Stimulated activated CD4-positive, alpha-beta T cell treated with anti-CD3 and anti-CD28 coated beads, Interleukin-4, amount 100 ng/mL, for 48 hours (primary cell): ENCODE measurements around the gene ARG1.
"Not testable (repeated sequence)": the region's sequence is repeated elsewhere in the genome, so short reads cannot be mapped to it uniquely, and the experiment has no call there.

ENCODE experiments used
- DNase-seq, 2 donors: peaks; one replicate each; pipeline ENCODE4 v3.0.0-alpha.2; 2020; ENCODE audit warnings: low read depth in 2 of 2

The ARG1 gene

DNA sequence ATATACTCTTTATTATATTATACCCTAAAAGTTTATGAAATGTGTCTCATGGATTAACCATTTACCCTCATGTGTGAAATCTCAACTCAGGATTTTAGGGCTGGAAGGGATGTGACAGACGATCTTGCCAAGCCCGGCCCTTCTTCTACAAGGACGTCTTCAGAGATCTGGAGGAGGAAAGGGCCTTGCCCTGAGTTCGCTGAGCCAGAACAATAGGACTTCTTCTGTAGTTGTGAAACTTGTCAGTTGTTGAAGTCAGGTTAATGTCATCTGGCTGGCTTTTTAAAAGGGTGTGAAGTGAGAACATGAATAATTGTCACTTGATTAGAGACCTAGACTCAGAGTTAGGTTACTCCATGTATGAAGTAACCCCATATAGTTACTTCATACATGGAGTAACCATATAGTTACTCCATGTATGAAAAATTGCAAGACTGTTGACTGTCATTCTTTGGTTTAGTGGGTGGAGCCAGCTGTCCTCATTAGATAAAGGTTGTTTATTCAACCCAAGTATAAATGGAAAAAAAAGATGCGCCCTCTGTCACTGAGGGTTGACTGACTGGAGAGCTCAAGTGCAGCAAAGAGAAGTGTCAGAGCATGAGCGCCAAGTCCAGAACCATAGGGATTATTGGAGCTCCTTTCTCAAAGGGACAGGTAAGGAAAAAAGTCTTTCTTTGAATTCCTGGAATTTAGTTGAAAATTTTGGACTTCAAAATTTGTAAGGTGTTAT lies at the start of gene ARG1:
Gene ARG1 (plus strand): TSS at position 541 of the 730 bp plus-strand sequence. CDS start 57 bp downstream, at position 598.
- no peak for DNase-seq

DNA sequence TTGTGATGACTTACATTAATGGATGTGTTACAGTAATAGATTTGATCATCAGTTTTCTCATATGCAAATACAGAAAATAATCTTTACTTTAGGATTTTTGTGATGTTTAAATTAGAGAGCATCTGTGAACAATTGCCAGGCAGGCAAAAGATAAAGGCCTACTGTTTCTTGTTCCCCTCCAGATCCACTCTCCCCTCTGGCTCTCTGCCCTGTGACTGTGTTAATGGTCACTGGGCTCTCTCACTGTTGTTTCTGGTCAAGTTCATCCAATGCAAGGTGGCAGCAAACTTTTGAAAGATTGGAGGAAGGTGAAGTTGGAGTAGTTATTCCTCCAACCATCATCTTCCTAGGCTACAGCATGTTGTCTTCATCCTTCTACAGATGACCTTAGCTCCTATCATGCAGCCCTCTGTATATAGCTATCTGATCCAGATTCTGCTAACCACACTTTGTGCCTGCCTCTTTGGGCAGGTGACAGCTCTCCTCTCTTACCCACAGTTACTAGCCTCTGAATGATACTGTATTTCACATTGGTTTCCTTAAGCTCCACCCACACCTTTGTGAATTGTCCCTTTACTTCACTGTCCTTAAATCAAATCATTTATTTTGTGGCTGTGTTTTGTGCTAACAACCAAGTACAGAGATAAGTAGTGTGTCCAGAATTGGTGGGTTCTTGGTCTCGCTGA lies 48.9 kb upstream of the ARG1 start:
- no peak for DNase-seq

DNA sequence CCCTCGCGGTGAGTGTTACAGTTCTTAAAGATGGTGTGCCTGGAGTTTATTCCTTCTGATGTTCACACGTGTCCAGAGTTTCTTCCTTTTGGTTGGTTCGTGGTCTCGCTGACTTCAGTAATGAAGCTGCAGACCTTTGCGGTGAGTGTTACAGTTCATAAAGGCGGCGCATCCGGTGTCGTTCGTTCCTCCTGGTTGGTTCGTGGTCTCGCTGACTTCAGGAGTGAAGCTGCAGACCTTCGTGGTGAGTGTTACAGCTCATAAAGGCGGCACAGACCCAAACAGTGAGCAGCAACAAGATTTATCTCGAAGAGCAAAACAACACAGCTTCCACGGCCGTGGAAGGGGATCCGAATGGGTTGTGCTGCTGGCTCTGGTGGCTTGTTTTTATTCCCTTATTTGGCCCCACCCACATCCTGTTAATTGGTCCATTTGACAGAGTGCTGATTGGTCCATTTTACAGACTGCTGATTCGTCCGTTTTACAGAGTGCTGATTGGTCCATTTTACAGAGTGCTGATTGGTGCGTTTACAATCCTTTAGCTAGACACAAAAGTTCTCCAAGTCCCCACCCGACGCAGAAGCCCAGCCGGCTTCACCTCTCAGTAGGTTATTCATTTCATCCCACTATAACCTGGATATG lies 48.2 kb upstream of the ARG1 start:
- no peak for DNase-seq

DNA sequence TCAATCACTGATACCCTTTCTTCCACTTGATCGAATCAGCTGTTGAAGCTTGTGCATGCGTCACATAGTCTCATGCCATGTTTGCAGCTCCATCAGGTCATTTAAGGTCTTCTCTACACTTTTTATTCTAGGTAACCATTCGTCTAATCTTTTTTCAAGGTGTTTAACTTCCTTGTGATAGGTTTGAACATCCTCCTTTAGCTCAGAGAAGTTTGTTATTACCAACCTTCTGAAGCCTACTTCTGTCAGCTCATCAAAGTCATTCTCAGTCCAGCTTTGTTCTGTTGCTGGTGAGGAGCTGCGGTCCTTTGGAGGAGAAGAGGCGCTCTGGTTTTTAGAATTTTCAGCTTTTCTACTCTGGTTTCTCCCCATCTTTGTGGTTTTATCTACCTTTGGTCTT lies 42.1 kb upstream of the ARG1 start:
- not testable (repeated sequence) for DNase-seq

DNA sequence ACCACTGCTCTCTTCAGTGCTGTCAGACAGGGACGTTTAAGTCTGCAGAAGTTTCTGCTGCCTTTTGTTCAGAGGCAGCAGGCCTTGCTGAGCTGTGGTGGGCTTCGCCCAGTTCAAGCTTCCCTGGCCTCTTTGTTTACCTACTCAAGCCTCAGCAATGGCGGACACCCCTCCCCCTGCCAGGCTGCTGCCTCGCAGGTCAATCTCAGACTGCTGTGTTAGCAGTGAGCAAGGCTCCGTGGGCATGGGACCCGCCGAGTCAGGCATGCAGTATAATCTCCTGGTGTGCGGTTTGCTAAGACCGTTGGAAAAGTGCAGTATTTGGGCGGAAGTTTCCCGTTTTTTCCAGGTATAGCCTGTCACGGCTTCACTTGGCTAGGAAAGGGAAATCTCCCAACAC lies 41.3 kb upstream of the ARG1 start:
- not testable (repeated sequence) for DNase-seq

DNA sequence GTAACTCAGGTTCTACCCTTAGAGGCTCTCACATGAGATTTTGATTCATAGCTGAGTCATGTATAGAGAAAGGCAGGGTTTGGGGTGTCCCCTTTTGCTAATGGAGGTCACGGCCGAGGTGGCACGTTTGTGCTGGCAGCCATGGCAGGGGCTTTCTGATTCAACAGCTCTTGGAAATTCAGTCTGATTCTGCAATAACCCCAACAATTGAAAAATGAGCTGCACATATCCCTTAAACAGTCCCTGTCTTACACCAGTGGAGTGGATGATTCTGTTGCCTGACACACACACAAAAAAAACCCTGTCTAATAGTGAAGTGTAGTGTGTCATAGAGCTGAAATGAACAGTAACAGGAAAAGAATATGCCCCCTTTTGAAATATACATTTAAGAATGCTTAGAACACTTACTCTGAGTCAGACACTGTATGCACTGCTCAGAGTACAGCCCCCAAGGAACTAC lies 40.4 kb upstream of the ARG1 start:
- DNase-seq, result peak; percentile 35 to 51

DNA sequence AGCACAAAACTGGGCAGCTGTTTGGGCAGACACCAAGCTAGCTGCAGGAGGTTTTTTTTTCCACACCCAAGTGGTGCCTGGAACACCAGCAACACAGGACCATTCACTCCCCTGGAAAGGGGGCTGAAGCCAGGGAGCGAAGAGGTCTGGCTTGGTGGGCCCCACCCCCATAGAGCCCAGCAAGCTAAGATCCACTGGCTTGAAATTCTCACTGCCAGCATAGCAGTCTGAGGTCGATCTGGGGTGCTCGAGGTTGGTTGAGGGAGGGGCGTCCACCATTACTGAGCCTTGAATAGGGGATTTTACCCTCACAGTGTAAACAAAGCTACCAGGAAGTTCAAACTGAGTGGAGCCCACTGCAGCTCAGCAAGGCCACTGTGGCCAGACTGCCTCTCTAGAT lies 34.4 kb upstream of the ARG1 start:
- not testable (repeated sequence) for DNase-seq

DNA sequence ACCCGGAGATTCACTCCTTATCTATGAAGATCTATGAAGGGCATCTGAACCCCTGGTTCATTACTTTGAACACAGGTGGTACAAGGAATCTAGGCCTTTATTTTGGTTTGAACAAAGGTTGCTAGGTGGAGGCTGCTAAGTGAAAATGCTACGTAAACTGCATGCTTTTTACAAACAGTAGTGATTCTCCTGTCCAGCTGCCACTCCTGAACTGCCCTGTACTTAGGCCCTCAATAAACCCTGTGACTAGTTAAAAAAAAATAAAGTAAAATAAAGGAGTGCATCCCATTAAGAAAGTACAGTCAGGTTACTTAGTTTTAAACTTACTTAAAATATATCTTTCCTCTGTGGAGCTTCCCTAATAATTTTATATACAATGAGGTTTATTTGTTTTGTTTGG lies 27.7 kb upstream of the ARG1 start:
- DNase-seq, result no peak

DNA sequence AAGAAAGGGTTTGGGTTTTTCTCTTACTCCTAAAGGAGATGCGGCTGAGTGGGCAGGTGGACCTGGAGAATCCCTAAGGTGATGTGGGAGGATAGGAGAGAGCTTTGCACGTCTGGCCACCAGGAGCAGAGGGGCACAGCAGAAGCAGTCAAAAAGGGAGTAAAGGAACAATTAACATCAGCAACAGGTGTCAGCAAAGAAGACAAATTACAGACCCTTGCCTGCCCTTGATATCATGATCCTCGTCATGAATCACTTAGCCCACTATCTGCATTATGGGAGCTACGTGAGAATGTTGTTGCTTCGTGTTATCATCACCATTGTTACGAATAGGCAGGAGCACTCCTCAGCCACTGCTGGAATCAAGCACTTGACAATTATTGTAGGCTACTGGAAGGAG lies 25.5 kb upstream of the ARG1 start:
- DNase-seq, result no peak

DNA sequence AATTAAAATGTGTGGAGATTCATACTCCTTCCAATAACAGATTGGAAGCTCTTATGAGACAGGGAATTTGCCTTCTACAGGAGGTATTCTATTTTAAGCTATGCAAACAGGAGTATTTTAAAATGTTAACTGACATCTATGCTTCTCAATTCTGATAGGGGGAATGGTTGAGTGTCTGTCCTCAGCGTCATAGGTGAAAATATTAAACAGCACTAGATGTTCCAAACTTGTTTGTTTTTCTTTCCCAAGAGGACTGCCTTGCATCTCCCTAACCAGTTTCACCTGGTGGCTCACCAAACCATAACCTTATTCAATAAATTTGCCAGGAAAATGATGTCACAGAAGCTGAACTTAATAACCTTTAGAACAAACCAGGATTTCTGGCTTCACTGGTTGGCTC lies 24.6 kb upstream of the ARG1 start:
- DNase-seq, result no peak

DNA sequence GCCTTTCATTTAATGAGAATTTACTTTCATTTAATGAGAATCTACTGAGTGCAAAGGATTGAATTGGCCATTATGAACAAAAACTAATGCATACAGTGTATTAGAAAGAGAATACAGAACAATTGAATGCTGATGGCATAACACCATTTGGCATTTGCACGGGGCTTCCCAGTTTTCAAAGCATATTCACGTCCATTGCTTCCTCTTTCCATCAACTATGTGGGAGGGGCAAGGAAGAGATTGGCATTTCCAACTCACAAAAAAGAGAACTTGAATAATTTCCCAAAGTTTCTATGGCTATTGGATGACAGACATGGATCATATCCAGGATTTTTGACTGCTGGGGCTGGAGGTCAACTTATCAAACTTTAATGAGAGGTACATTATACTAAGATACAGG lies 23.2 kb upstream of the ARG1 start:
- DNase-seq, result no peak

DNA sequence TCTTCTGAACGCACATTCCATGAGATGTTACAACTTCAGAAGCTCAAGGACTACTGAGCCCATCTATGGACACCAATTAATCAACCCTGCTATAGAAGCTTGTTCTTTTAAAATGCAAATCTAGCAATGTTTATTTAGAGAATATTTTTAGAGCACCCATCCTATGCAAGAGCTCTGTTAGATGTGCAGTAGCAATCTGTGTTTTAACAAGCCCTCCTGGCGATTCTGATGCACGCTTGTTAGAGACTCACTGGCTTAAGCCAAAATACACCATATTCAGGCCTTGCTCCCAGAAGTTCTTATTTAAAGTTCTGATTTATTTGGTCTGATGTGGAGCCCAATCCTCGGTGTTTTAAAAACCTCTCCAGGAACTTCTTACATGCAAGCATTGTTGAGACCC lies 21.1 kb upstream of the ARG1 start:
- DNase-seq, result no peak

DNA sequence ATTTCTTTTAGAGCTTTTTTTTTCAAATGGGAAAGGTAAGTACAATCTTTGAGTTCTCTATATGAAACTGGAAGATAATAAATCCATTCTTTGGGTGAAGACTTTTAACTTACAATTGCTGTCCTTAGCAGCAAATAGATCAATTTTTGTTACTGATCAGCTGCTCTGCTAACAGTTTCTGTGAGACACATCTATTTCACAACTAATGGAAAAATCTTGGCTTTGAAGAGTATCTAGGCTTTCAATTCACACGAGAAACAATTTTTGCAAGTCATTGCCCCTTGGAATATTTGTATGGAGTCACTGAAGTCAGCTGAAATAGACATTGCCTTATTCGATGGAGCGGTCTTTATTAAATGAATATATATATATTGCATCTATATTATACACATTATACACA lies 20.5 kb upstream of the ARG1 start:
- DNase-seq, result no peak

DNA sequence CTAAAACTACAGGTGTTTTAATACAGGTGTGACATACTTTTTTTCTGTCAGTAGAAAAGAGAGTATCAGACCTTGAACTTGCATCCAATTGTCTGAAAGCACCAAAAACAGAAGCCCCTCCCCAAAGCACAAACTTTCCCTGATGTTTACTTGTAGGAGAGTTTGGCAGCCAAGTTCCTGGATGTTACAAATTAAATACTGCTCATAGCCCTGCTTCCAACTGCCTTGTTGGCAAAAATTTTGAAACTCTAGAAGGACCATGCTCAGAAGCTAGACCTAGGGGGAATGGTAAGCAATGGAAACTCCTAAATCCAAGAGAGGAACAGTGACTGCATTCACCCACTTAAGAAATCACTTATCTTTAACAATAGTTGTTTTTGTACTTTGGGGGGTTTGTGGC lies 17.0 kb upstream of the ARG1 start:
- DNase-seq, result no peak

DNA sequence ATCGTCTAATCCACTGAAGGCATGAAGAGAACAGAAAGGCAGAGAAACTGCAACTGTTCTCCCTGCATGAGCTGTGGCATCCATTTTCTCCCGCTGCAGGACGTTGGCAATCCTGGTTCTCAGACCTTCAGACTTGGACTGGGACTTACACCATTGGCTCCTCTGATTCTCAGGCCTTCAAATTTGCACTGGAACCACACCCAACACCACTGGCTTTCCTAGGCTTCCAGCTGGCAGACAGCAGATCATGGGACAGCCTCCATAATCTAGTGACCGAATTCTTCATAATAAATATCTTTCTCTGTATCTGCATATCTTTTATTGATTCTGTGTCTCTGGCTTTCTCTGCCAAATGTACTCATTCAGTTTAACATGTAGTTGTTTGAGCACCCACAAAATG lies 14.1 kb upstream of the ARG1 start:
- DNase-seq, result no peak

DNA sequence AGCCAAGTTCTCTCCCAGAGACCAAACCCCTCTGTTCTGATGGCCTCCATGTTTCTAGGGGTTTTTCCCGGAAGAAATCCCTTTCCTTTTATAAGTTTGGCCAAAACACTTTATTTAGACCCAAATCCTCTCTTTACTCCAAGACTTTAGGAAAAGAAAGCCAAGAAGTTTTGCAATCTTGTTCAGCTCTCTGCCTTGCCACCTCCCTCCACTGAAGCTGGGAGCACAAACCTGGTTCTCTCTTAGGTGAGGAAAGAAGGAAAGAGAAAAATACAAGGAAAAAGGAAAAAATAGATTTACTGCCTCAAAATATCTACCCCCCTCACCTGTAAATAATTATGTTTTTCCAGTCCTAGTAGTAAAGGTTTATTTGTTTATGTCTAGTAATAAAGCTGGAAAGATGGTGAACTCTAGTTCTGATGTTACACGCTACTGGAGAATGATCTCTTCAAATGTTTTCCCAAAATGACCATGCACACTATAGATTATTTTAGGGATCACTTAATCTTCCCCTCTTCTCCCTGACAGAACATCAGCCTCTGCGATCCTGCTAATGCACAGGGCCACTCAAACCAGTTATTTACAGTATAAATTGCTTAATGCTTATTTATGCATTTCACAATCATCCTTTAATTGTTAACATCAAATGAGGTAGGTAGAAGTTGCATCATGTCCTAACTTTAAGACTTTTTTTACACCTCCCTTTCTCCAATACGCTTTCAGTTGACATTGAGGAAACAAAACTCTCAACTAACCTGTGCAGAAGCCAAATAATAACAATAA lies 10.9 kb upstream of the ARG1 start:
- no peak for DNase-seq

DNA sequence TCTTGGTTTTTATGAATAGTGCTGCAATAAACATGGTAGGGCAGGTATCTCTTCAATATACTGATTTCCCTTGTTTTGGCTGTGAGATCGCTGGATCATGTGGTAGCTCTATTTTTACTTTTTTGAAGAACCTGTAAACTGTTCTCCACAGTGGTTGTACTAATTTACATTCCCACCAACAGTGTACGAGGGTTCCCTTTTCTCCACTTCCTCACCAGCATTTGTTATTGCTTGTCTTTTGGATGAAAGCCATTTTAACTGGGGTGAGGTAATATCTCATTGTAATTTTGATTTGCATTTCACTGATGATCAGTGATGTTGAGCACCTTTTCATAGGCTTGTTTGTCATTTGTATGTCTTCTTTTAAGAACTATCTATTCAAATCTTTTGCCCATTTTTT lies 8.0 kb upstream of the ARG1 start:
- DNase-seq, result no peak

DNA sequence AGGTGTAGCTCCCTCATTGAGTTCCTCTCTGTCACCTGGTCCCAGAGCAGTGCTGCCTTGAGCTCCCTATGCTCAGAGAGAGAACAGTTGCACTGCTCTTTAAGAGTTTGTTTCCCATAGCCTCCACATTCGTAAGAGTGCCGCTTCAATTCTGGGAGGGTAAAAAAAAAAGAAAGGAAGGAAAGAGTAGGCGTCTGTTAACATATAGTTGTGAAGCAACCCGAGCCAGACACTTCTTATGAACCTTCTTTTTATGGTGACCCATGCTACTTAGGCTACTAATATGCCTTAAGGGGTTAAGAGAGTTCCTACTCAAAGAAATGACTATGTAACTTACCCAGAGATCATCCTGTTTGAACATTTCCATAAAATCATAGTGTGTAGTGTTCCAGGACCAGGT lies 4.3 kb upstream of the ARG1 start:
- DNase-seq, result no peak

DNA sequence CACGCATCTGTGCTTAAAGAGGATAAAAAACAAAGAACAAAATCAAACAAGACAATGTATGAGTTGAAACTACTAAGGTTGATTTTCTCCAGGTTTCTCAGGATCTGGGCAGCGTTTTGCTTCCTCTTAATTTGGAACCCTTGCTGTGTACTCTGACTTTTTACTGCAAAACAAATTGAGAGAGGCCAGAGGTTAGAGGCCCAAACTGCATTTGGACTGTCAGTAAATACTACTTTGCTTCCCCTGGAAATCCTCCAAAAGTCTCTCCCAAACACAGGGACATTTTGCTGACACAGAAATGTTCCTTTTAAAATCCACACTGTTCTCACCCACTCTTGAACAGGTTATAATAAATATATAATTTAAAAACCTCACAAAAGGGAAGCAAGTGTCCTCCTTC lies 1.1 kb downstream of the ARG1 start:
- DNase-seq, result no peak

DNA sequence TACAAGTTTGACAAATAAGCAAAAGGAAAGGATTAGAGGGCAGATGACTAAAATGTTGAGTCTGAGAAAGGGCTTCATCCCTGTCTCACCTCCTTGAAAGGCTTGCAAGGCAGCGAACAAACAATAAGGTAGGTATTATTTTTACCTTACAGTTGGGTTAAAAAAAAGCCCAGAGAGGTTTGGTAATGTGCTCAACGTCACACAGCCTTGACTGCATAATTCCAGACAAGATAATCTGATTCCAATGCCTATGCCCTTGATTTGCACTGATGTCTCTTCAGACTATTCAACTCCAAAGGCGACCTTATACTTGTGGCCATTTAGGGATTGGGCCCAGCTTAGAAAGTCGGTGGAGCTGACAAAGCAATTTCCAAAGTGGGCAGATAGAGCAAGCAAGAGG lies 1.7 kb downstream of the ARG1 start:
- no peak for DNase-seq

DNA sequence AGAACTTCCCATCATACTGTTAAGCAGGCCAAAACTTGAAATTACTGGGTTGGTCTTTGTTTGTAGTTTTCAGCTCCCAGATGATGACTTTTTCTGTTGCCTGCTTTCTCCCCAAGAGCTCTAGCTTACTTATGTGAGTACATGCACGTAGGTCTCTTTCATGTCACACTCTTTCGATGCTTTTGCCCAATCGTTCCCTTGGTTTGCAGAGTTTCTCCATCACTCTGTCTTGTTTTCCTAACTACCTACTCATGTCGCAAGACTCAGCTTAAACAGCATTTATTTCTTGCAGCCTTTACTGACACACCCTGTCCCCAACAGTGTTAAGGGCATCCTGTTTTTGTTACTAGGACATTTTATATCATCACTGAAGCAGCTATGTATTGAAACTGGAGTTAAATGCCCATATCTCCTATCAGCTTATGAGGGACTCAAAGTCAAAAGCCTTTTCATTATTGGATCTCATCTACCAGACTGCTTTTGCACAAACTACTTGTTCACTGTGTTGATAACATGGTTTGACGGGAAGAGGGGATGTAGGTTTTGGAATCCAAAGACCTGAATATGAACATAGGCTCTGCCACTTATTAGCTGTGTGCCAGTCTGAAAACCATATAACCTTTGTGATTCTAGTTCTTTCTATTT lies 2.9 kb downstream of the ARG1 start:
- DNase-seq, result no peak

DNA sequence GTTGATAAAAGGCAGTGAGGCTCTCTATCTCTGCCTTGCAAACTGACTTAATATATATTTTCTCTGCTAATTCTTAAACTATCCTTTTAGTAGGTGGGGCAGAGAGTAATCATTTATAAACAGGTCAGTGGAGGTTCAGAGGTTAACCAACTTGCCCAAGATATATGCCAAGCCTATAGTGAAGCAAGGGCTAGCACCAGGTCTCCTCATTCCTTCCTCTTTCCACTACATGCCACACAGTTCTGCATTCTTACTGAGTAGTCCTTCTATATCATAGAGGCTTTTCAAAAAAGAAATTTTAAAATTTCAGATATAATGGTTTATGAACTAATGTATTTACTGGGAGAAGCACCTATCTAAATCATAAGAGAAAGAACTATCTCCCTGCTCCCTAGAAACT lies 8.5 kb downstream of the ARG1 start:
- no peak for DNase-seq
